COR-L47 (cell line): ENCODE data around the gene C1orf116.
A peak's percentile ranks its signal among the peaks of the same experiment; 100 is the strongest.

Experiments
- DNase-seq: peaks from one replicate; lab custom pipeline; 2025; lab: John Stamatoyannopoulos, UW

The C1orf116 gene

GRCh38 chr1:207032528-207033017 is at the start of gene C1orf116:
Gene C1orf116, minus strand, starts transcription at chr1:207032756. Its CDS starts 5,158 bp downstream, at chr1:207027598.
- peak; percentile 62 for DNase-seq

- no peak for DNase-seq
Measured at GRCh38 chr1:207081806-207082205, 49.2 kb upstream of the C1orf116 start.

- no peak for DNase-seq
Measured at GRCh38 chr1:207081088-207081487, 48.5 kb upstream of the C1orf116 start.

GRCh38 chr1:207079706-207080241 is 47.2 kb upstream of the C1orf116 start:
- no peak for DNase-seq

GRCh38 chr1:207078578-207079132 is 46.1 kb upstream of the C1orf116 start:
- no peak for DNase-seq

GRCh38 chr1:207077470-207078377 is 45.2 kb upstream of the C1orf116 start:
- DNase-seq: peak; percentile 23

- DNase-seq: no peak
Measured at GRCh38 chr1:207077012-207077411, 44.5 kb upstream of the C1orf116 start.

- DNase-seq: no peak
Measured at GRCh38 chr1:207076181-207076955, 43.8 kb upstream of the C1orf116 start.

GRCh38 chr1:207073906-207074820 is 41.6 kb upstream of the C1orf116 start:
- DNase-seq: no peak

- no peak for DNase-seq
Measured at GRCh38 chr1:207072233-207072632, 39.7 kb upstream of the C1orf116 start.

- no peak for DNase-seq
Measured at GRCh38 chr1:207071426-207071825, 38.9 kb upstream of the C1orf116 start.

- DNase-seq: no peak
Measured at GRCh38 chr1:207070811-207071210, 38.3 kb upstream of the C1orf116 start.

GRCh38 chr1:207069858-207070506 is 37.4 kb upstream of the C1orf116 start:
- no peak for DNase-seq

GRCh38 chr1:207069061-207069460 is 36.5 kb upstream of the C1orf116 start:
- DNase-seq: no peak

- DNase-seq: no peak
Measured at GRCh38 chr1:207067665-207068064, 35.1 kb upstream of the C1orf116 start.

GRCh38 chr1:207067185-207067584 is 34.6 kb upstream of the C1orf116 start:
- no peak for DNase-seq

- no peak for DNase-seq
Measured at GRCh38 chr1:207064561-207064960, 32.0 kb upstream of the C1orf116 start.

GRCh38 chr1:207063014-207063413 is 30.5 kb upstream of the C1orf116 start:
- DNase-seq: no peak

- DNase-seq: no peak
Measured at GRCh38 chr1:207062058-207062457, 29.5 kb upstream of the C1orf116 start.

- DNase-seq: no peak
Measured at GRCh38 chr1:207060596-207060995, 28.0 kb upstream of the C1orf116 start.

- DNase-seq: no peak
Measured at GRCh38 chr1:207059881-207060280, 27.3 kb upstream of the C1orf116 start.
